Body of pancreas (tissue), 4 donors: ENCODE measurements around the gene YY1AP1. TPM values are rescaled to one million over a fixed set of nuclear protein-coding genes. Genes with fewer than 3 reads are reported as not detected.
"Not testable (repeated sequence)": the region's sequence is repeated elsewhere in the genome, so short reads cannot be mapped to it uniquely, and the experiment has no call there.

Source experiments
- ATAC-seq: fragments of 150-250 bp; one replicate; pipeline ENCODE4 v1.9.1; 2016
- DNase-seq, 4 donors: peaks; one replicate each; pipeline ENCODE4 v3.0.0-alpha.2; 2019
- H3K27ac ChIP-seq, 4 donors: fragments of 200-600 bp; sonication (generic); 1 replicate in 3 of 4; 2 replicates in 1 of 4; pipeline versions ENCODE4 v1.5.1 to v1.6.1; 2016 to 2019; ENCODE audit warnings: mild to moderate bottlenecking in 1 of 4, mixed read lengths in 1 of 4, moderate library complexity in 1 of 4
- H3K27me3 ChIP-seq, 2 donors: fragments of 200-600 bp; sonication (generic); one replicate each; pipeline ENCODE4 v1.6.0; 2016; ENCODE audit warnings: mild to moderate bottlenecking in 1 of 2
- H3K36me3 ChIP-seq, 2 donors: fragments of 200-600 bp; sonication (generic); replicated peaks in 1 of 2; 2 replicates each; pipeline ENCODE4 v1.5.1; 2016; ENCODE audit warnings: low read depth in 2 of 2; ENCODE audit not compliant: insufficient read depth in 1 of 2
- H3K4me1 ChIP-seq: fragments of 200-600 bp; sonication (generic); one replicate; pipeline ENCODE4 v1.6.0; 2016
- H3K4me3 ChIP-seq, 2 donors: fragments of 200-600 bp; sonication (generic); 1 replicate in 1 of 2; 2 replicates in 1 of 2; pipeline ENCODE4 v1.5.1; 2016 to 2019
- H3K9me3 ChIP-seq, 3 donors: fragments of 200-600 bp; sonication (generic); 1 replicate in 2 of 3; 2 replicates in 1 of 3; pipeline ENCODE4 v1.5.1; 2016
- POLR2A ChIP-seq, 3 donors: fragments of 450-650 bp; IDR thresholded peaks; one replicate each; pipeline ENCODE4 v1.6.1; 2016; ENCODE audit warnings: antibody characterized with exemption in 3 of 3, mild to moderate bottlenecking in 2 of 3
- WGBS, 2 donors: methylation state at CpG; one replicate each; pipeline ENCODE4 v1.1.5; 2017; 5-methylcytosine and 5-hydroxymethylcytosine counted together
- intact Hi-C: fragments of 100-400 bp; cut with DNase I; formaldehyde crosslinking; loops from one replicate; pipeline ENCODE4 v1.15.1; 2023
- total RNA-seq, 2 donors: library from RNA; depleted of rRNA; stranded (reverse); fragments of >200 nt; gene quantifications; one replicate each; pipeline ENCODE4 v1.1.0, GENCODE V29; 2016
- TF ChIP-seq, protein P1 (sequence below), 7 experiments: fragments of 450-650 bp in 4 of 7; fragments of 200-600 bp in 3 of 7; sonication (generic) in 3 of 7; IDR thresholded peaks; one replicate each; pipeline ENCODE4 v1.5.1; 2016 to 2019; ENCODE audit warnings: antibody characterized with exemption in 7 of 7

YY1AP1 gene
- total RNA-seq, 2 donors from 2014 or later, result 40.5 to 90.6 TPM

- Histone ChIP-seq H3K27me3 (no peaks in the 10 kb centered on the region), H3K27ac (peak overlapping the region; percentile 21 to 66 (median 48)), H3K4me3 (no peak overlapping the region), H3K36me3 (peaks cover 0 to 8% of the 10 kb centered on the region in 2 donors), H3K9me3 (no peaks in the 10 kb centered on the region), H3K4me1 (peaks cover 32% of the 10 kb centered on the region)
- ATAC-seq (peak; percentile 85), DNase-seq (peak; percentile 51 to 68 (median 59))
- TF ChIP-seq, protein P1, sequence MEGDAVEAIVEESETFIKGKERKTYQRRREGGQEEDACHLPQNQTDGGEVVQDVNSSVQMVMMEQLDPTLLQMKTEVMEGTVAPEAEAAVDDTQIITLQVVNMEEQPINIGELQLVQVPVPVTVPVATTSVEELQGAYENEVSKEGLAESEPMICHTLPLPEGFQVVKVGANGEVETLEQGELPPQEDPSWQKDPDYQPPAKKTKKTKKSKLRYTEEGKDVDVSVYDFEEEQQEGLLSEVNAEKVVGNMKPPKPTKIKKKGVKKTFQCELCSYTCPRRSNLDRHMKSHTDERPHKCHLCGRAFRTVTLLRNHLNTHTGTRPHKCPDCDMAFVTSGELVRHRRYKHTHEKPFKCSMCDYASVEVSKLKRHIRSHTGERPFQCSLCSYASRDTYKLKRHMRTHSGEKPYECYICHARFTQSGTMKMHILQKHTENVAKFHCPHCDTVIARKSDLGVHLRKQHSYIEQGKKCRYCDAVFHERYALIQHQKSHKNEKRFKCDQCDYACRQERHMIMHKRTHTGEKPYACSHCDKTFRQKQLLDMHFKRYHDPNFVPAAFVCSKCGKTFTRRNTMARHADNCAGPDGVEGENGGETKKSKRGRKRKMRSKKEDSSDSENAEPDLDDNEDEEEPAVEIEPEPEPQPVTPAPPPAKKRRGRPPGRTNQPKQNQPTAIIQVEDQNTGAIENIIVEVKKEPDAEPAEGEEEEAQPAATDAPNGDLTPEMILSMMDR (IDR thresholded peaks at IDR 0.05), result no peak
- TF ChIP-seq POLR2A (IDR thresholded peaks at IDR 0.05), result no peak
- intact Hi-C loops, result no loop called here
- WGBS, 2 donors, result 0 to 28% methylated on average over 4 of the region's 4 CpGs
These were observed 6.5 kb upstream of the YY1AP1 start for GRCh38 chr1:155695072-155695471.

- peaks cover 0 to 8% of the 10 kb centered on the region in 2 donors for H3K36me3 ChIP-seq
- WGBS, 2 donors, result 81 to 88% methylated on average over 6 to 7 of the region's 7 CpGs
- no peak for ATAC-seq
- intact Hi-C loops, result no loop called here
- H3K9me3 ChIP-seq, result no peaks in the 10 kb centered on the region
- no peak overlapping the region for H3K4me3 ChIP-seq
- TF ChIP-seq, protein P1 (IDR thresholded peaks at IDR 0.05), result no peak
- TF ChIP-seq POLR2A (IDR thresholded peaks at IDR 0.05), result no peak
- no peaks in the 10 kb centered on the region for H3K27me3 ChIP-seq
- no peak overlapping the region for H3K27ac ChIP-seq
- no peak for DNase-seq
- H3K4me1 ChIP-seq, result peaks cover 37% of the 10 kb centered on the region
These were observed 5.6 kb upstream of the YY1AP1 start for GRCh38 chr1:155694167-155694566.

GRCh38 chr1:155691992-155692528 lies 3.5 kb upstream of the YY1AP1 start:
- H3K27me3 ChIP-seq, result no peaks in the 10 kb centered on the region
- intact Hi-C loops, result no loop called here
- 88 to 96% methylated on average over 8 of the region's 8 CpGs for WGBS, 2 donors
- ATAC-seq, result no peak
- DNase-seq, result no peak
- H3K9me3 ChIP-seq, result no peaks in the 10 kb centered on the region
- TF ChIP-seq, protein P1 (IDR thresholded peaks at IDR 0.05), result no peak
- no peak for TF ChIP-seq POLR2A (IDR thresholded peaks at IDR 0.05)
- no peak overlapping the region for H3K27ac ChIP-seq
- peaks cover 0 to 8% of the 10 kb centered on the region in 2 donors for H3K36me3 ChIP-seq
- peaks cover 37% of the 10 kb centered on the region for H3K4me1 ChIP-seq
- no peak overlapping the region for H3K4me3 ChIP-seq

GRCh38 chr1:155689081-155689607 lies 570 bp upstream of the YY1AP1 start, which contains the start of gene DAP3:
Gene DAP3 (plus strand): TSS chr1:155689091. CDS start chr1:155709780, 20,689 bp downstream.
- H3K9me3 ChIP-seq, H3K36me3 ChIP-seq, ATAC-seq, H3K27me3 ChIP-seq, intact Hi-C loops: not testable (repeated sequence)
- Histone ChIP-seq H3K27ac (peak within 1 kb of the TSS; percentile 98 to 99 (median 98)), H3K4me3 (peak within 1 kb of the TSS; percentile 79 to 92), H3K4me1 (peaks cover 29% of the 10 kb centered on the region)
- TF ChIP-seq POLR2A (IDR thresholded peaks at IDR 0.05), result peak; percentile 38 to 68 (median 57)
- WGBS, 2 donors, result 0% methylated on average over 13 to 28 of the region's 28 CpGs
- DNase-seq, result peak in 3 of 4 donors; percentile 83 to 87 (median 85)

- ATAC-seq (peak; percentile 11), DNase-seq (peak in 1 of 4 donors; percentile 33)
- H3K9me3 ChIP-seq, H3K27me3 ChIP-seq, intact Hi-C loops, H3K36me3 ChIP-seq: not testable (repeated sequence)
- Histone ChIP-seq H3K4me1 (peaks cover 26% of the 10 kb centered on the region), H3K27ac (peak overlapping the region; percentile 98 to 99 (median 98)), H3K4me3 (peak overlapping the region; percentile 79 to 92)
- 0 to 1% methylated on average over 15 to 28 of the region's 35 CpGs for WGBS, 2 donors
These were observed 760 bp downstream of the YY1AP1 start for GRCh38 chr1:155687705-155688323.
